Stimulated activated CD4-positive, alpha-beta T cell treated with anti-CD3 and anti-CD28 coated beads, Interleukin-15, amount 100 ng/mL, for 48 hours (primary cell): ENCODE results near the gene EFCAB6.

Source experiments
- DNase-seq, 2 donors: peaks; one replicate each; pipeline ENCODE4 v3.0.0-alpha.2; 2020; ENCODE audit warnings: low read depth in 2 of 2

EFCAB6 gene

DNA sequence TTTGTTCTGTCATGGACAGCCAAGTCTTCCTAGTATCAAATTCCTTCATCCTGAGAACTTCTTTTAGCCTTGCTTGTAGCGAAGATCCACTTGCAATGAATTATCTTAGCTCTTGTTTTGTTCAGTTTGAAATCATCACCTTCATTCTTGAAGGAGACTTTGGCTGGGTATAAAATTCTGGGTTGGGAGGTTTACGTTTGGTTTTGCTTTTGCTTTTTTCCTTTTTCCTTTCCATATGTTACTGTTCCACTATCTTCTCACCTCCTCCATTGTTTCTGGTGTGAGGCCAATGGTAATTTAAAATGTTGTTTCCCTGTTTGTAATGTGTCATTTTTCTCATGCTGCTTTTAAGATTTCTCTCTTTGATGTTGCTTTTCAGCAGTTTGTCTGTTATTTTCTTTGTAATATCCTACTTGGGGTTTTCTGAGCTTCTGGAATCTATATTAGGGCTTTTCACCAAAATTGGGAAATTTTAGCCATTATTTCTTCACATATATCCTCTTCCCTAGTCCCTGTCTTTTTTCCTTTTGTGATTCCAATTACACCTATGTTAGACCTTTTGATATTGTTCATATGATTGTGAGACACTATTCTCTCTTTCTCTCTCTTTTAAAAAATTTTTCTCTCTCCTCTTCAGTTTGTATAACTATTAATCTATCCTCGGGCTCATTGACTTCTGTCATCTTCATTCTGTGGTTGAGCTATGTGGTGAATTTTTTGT lies 172.7 kb downstream of the EFCAB6 start:
- DNase-seq, result no peak

DNA sequence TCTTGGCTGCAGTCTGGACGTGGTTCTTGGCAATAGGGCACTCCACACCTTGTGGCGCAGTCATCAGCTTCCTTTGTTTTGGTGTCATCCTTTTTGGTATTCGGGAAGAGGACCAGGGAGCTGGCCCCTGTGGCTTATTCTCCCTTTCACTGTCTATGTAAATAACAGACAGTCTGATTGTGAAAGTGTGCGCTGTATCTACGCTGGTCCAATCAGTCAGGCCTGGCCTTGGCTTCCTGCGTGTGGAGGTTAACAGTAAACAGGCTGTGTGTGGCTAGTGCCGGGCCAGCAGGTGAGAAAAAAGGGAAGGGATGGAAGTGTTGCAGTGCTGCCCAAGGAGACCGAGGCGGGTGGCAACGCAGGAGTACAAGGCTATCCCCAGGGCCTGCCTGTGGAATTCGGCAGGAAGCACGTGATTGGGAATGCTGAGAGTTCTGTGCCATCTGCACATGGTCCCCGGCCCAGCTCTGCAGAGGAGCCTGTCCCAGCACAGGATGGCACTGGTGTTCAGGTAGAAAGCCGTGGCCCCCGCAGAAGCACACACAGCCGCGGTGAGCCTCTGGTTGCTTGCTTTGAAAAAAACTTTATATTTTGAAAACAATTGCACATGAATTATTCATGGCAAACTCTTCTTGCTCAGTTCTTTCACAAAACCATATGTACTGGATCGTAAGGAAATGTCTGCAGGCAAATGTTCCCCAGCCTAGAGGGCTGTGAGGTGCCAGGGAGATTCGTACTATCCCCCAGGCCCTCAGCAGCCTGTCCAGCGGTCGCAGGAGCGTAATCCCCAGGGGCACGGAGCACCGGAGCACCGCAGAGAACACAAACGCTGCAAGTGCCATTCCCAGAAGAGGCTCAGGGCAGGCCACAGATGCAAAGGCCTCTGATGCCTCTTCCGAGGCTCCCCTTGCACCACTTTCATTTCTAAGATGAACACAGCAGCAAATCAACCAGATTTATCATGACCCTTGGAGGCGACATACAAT lies 174.5 kb downstream of the EFCAB6 start:
- no peak for DNase-seq

DNA sequence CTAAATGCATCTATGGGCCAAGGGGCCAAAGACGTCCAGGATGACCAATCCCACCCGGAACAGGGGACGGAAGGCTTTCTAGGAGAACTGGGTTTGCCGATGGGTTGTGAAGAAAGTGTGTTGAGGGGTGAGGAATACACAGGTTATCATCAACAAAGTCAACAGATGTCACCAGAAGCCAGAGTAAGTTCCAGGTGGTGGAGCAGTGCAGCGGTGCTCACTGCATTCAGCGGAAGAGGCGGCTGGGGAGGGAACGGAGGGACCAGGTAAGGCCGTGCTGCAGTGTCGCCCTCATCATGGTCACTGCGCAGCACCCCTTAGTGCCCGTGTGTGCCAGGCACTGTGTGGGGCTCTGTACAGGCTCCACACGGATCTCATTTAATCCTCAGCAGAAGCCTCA lies 176.0 kb downstream of the EFCAB6 start:
- no peak for DNase-seq

DNA sequence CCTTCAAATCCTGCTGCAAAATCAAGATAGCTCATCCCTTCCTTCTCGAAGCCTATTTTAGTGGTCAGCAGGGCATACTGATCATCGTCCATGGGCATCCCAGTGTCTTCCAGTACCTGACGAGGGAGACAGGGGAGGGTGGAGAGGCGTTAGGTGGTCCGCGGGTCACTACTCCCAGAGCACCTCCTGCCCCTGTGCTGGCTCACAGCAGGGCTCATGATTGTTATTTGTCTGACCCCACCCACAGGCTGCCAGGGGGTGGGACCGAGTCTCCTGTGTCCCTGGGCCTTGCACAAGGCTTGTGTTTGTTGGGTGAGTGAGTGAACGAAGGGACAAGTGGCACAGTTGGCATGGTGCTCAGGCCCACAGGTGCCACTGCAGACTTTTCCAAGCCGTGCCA lies 177.0 kb downstream of the EFCAB6 start:
- DNase-seq, result no peak

DNA sequence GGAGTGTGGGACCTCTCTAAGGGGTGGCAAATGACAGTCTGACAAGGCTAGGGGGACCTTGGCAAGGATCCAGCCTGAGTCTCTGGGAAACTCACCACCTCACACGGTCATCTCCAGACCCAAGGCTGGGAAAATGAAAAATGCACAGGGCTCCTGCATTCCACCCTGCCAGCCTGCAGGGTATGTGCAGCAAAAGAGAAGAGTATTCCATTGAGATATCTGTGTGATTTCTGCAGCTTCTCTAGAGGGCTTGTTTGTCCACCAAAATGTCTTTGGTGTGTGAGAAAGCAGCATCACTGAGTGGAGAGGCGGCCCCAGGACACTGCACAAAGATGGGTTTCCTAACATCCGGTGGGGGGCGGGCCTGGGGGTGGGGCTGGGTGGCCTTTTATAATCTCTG lies 177.8 kb downstream of the EFCAB6 start:
- no peak for DNase-seq

DNA sequence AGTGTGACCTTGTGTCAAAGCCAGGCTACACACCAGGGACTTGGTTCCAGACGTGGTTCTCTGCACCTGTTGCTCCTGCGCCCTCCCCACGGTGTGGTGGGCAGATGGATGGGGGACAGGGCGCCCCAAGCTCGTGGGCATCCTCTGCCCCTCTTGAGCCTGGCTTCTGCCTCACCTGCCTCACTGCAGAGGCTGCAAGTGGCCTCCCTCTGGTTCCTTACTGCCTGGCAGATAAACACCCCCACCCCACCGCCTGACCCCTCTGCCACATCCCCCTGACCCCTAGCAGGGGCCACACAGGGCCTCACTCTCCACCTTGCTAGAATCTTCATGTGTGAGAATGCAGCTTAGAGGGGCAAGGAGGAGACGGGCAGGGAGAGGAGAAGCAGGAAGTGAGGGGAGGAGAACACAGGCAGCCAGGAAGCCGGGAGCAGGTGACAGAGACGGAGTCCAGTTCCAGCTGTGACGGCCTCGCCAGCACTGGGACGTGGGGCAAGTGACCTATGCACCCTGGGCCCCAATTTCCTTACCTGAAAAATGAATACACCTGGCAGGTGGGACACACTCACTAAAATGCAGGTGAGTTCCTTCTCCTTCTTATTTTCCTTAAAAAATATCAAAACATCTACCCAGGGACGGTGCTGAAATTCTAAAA lies 178.3 kb downstream of the EFCAB6 start:
- DNase-seq, result no peak

DNA sequence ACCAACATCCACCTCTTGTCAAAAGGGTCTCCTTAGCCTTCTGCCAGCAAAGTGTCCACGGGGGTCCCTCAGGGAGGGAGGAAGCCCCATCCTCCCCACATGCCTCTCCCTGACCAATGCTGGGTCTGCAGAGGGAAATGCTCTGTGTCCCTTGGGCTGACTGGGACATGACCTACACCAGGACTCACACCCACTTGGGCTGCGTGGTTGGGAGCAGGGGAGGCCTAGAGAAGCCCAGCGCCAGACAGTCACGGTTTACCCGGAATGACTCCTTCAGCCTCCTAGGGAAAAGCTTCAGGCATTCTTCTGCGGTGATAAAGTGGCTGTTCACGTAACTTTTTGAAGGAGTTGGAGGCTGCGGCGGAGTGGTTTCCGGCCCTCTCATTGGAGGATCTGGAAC lies 180.3 kb downstream of the EFCAB6 start:
- DNase-seq, result no peak

DNA sequence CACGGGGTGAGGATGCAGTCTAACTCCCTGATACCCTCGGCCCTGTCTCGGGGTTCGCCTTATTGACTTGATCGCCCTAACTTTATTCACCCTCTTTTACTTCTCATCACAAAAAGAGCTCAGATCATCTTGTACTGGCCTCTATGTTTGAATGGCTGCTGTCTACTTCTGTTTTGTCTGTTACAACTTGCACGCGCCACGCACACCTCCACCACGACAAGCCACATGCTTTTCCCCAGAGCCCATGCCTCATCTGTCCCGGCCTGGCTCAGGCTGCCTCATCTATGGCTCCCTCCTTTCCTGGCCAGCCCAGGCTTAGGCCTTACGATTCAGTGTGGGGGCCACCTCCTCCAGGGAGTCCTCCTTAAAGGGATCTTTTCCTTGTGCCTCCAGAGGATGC lies 180.9 kb downstream of the EFCAB6 start:
- DNase-seq, result no peak

DNA sequence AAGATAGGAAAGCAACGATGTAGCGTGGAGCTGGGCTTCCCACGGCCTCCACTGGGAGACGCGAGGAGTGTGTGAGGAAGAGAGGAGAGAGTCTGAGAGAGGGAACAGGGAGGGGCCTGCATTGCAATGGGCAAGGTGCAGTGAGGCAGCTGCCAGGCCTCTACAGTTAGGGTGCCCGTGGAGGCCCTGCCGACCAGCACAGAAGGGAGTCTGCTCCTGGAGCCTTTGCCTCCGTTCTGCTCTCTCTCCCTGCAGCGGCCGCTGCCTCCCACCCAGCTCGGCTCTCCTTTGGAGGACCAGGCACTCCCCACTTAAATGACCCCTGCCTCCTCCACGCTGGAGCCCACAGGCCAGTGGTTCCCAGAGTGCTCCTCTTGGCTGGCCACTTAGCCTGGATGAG lies 181.7 kb downstream of the EFCAB6 start:
- no peak for DNase-seq

DNA sequence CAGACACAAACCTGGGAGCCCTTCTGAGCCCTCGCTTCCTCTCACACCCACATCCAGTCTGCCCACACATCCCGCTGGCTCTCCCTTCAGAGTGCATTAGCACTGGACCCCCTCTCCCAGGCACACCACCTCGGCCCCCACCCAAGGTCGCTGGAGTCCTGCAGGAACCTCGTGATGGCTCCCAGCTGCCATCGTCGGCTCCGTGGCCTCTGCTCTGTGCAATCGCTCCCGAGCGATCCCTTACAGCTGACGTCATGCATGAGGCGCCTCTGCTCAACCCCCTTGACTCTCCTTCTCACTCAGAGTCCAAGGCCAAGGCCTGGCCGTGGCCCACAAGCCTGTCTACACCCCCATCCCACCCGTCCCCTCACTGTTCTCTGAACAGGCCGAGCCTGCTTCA lies 183.9 kb downstream of the EFCAB6 start:
- DNase-seq, result no peak

DNA sequence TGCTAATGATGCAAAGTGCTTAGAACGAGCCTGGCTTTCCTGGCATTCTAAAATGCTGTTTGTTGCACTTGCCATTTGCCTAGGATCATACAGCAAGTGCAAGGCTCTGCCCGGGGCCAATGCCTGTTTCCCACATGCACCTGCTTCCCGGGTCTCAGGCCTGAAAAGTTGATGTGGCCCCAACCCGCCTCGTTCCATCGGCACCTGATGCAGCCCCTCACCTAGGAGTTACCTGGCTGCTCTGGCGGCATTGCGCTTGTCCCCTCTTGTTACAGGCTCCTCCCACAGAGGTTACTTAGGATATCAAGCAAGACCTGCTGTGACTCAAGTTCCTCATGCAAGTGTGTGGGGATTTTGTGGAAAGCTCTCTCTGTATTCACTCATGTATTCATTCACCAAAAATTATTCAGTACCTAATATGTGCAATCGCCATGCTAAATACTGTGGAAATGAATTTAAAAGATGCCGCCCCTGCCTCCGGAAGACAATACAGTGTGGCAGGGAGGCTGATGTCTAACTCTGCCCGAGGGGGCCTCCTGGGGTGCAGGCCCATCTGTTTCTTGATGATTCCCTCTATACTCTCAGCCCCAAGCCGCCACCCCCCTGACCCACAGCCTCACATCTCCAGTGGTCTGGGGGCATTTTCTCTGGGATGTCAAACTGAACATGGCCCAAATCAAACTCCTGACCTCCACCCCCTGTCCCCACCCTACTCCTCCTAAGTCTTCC lies 184.5 kb downstream of the EFCAB6 start:
- no peak for DNase-seq

DNA sequence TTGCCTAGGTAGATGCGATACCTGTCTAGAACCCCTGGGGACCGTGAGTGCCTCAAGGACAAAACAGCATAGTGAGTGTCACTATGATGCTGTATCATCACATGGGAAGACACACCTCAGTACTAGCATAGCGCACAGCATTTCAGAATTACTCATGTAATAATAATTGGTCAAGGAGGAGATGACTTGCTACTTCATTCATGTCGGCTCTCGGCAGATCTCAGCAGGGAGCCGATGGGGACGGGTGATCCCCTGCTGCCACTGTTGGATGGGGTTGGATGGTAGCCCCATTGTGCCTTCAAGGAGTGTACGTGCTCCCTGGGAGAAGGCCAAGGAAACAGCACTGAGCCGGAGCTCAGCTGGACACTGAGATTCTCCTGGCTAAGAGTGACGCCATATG lies 186.9 kb downstream of the EFCAB6 start:
- DNase-seq, result no peak

DNA sequence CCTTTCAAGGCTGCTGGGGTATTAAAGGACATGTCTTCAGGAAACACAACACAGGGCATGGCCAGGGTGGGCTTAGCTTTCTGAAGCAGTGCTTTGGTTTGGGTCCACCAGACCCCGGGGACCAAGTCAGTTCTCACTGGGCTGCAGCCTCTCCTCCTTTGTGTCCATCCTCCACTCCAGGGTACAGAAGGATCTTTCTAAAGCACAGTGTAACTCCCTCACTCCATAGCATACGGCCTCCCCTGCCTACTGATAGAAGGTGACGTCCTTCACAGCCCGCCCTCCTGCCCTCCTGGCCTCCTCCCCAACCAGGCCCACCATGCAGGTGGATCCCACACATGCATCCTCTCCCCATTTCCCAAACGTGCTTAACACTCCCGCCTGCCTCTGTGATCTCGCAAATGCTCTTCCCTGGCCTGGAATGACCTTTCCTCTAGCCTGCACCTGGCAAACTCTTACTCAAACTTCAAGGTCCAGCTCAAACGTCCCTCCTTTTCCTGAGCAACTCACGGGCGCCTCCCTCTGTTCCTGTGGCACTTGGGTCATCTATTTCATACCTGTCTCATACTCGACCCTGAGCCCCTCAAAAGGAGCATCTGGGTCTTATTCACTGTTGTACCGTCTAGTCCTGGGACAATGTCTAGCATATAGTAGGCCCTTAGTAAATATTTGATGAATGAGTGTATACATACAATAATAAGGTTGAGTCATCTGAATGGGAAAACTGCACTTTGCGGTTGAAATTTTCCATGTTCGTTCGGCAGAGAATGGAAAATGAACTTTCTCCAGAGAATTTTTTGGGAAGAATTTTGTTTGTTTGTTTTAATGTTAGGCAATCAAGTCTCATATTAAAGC lies 187.7 kb downstream of the EFCAB6 start:
- DNase-seq, result no peak

DNA sequence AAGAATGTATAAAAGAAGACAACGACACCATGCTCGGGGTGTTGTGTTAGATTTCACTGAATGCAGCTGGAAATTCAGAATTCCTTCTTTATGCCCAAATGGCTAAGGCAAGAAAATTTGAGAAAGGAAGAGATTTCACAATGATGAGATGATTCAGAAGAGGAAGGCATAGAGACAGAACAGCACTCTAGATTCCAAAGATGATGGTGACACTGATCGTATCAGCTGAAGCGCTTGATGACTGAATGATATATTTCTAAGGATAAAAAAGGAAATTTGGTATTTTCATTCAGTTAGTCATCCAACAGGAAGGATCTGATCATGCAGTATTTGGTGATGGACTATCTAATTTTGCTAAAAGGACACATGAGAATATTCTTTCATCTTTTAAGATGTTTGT lies 189.2 kb downstream of the EFCAB6 start:
- DNase-seq, result no peak

DNA sequence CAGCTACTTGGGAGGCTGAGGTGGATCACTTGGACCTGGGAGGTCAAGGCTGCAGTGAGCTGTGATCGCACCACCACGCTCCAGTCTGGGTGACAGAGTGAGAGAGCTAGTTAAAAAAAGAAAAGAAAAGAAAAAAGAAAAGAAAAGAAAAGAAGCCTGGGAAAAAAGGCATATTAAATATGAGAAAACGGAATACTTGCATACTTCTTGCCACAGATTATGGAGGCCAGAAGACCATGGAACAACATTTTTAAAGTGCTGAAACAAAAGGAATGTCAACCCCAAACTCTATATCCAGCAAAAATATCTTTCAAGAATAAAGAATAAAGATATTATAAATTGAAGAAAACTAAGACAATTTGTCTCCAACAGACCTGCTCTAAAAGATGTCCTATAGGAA lies 191.9 kb downstream of the EFCAB6 start:
- DNase-seq, result no peak

DNA sequence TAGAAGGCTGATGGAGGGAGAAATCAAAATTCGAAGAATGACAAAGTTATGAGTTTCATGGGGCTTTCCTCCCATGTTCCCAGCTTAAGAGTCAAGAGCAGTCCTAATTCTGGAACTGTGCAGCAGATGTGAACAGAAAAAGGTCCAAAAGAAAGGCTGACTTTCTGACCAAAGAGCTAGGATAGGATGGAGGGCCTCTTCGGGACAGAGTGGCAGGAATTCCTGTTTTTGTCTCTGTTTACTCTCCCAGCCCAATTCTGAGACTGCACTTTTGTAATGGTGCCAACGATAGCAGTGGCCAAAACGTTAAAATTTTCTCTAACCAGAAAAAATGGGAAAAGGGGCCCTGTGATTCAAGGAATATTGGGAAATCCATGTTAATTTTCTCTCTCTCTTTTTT lies 193.6 kb downstream of the EFCAB6 start:
- DNase-seq, result no peak

DNA sequence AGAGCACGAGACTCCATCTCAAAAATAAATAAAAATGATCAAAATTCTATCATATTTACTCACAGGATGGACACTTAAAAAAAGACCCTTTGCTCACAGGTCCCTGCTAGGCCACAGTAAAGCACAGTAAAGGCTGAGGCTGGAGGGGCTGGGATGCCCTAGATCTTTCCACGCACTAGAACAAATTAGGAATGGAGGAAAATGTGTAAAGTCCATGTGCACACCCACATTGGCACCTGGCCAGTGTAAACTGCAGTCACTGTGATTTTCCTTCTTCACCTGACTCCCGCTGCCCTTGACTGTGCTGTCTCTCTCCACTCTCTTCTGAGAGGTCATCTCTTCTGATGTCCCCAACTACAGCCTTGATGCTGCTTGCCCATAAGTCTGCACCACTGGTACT lies 195.5 kb downstream of the EFCAB6 start:
- DNase-seq, result no peak

DNA sequence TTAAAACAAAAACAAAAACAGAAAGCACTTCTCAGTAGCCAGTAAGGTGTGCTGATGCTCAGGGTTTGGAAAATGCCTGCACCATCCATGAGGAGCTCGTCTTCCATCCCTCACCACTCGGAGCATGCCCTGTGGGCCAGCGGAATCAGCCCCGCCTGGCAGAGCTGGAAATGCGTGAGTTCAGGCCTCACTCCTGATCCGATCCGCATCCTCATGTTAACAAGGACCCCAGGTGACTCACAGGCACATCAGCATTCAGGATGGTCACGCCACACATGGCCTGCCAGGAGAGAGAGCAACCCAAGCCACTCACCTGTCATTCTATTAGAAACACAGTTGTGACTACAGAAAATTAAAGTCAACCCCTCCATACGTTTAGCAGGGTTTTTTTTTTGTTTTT lies 211.8 kb downstream of the EFCAB6 start:
- DNase-seq, result no peak

DNA sequence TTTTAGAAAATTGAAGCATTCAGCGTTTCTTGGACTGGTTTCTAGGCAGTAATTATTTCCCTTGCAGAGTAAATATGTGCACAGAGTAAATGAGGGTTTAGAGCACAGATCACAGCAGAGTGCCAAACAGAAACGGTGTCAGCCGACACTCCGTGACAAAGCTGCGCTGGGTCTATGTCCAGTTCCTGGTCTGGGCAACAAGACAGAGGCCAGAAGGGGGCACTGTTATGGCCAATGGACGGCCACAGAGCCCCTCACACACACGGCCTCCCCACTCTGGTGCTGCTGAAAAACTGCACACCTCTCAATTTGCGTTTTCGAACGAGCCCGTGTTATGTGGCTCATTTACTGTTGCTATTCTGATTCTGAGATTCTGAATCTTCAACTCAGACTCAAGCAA lies 219.6 kb downstream of the EFCAB6 start:
- no peak for DNase-seq

DNA sequence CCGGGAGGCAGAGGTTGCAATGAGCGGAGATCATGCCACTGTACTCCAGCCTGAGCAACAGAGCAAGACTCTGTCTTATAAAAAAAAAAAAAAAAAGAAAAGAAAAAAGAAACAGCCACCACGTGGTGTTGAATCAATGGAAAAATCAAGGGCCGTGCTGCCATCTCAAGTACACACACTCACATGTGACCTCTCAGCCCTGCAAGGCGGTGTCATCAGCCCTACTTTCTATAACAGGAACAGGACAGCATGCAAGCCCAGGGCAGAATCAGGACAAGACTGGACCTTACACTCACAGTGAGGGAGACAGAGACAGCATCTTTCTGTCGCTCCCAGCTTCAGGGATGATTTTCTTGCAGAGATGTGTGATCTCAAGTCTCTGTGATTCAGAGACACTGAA lies 220.7 kb downstream of the EFCAB6 start:
- DNase-seq, result no peak

DNA sequence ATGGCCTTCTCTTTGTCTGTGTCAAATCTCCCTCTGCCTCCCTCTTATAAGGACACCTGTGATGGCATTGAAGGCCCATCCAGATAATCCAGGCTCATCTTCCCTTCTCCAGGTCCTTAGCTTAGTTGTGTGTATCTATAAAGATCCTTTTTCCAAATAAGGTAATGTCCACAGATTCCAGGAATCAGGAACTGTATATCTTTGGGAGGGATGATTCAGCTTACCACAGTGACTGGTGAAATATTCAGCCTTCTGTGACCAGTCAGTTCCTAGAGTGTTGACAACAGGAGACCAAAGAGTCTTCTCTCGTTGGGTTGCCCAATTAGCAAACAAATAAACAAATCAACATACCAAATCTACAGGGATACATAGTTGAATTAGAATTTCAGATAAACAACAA lies 224.5 kb downstream of the EFCAB6 start:
- DNase-seq, result no peak
